HG03280 (cell line): ENCODE measurements around the gene ZNF512B.
"Not testable (repeated sequence)": the region's sequence is repeated elsewhere in the genome, so short reads cannot be mapped to it uniquely, and the experiment has no call there.

Experiments used
- ATAC-seq: cut with Tn5 transposase; IDR thresholded peaks from one replicate; pipeline ENCODE4 v1.9.1; 2021; ENCODE audit warnings: mild to moderate bottlenecking, moderate library complexity; ENCODE audit not compliant: unreplicated experiment

Gene ZNF512B

DNA sequence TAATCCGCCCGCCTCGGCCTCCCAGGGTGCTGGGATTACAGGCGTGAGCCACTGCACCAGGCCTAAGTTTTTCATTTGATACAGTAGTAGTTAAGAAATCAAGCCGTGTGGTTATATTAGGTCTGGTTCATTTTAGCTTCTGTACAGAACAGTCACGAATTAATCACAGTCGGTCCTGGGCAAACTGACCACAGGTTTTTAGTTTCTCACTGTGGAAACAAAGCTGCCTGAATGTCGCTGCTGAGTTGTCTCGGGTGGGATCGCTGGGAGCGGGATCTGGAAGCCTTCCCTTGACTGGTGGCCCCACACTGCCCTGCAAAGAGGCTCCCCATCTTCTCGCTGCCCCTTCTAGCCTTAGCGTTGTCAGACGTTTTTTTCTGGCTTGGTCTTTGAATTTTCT, 32.1 kb downstream of the ZNF512B start:
- ATAC-seq = no peak

GRCh38 chr20:63935447-63935846, 34.3 kb downstream of the ZNF512B start:
- ATAC-seq = no peak

DNA sequence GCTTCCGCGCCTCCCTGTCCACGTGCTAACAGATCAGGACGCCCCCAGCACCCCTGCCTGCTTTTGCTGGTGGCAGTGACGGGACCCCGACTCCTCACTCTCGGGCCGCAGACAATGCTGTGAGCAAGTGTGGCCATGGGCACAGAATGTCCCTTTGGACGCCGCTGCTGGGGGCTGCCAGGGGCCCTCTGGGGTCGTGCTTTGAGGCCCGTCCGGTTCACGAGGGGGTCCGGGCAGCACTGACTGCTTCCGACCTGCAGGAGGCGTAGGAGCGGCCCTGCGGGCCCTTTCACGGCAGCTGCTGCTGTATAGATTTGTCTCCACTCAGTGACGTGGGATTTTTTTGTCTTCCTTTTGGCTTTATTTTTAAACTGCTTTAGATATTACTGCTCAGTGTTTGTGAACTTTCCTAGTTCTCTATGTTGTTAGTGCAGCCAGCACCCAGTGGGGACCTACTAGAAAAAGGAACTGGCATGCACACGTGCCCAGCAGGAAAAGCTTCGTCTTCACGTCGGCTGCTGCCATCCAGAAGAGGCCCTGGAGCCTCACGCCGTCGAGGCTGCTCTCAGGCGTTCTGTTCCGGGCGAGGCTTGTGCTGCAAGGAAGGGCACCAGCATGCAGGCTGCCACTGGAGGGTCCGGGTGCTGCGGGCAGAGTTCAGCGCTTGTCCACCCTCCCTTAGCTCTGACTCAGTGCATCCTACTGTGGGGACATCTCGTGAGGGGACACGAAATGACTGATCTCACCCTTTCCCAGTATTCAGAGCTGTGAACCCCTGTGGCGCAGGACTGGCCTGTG, 35.3 kb downstream of the ZNF512B start:
- ATAC-seq = no peak

- ATAC-seq = no peak
Measured at GRCh38 chr20:63933646-63934045, 36.1 kb downstream of the ZNF512B start.

DNA sequence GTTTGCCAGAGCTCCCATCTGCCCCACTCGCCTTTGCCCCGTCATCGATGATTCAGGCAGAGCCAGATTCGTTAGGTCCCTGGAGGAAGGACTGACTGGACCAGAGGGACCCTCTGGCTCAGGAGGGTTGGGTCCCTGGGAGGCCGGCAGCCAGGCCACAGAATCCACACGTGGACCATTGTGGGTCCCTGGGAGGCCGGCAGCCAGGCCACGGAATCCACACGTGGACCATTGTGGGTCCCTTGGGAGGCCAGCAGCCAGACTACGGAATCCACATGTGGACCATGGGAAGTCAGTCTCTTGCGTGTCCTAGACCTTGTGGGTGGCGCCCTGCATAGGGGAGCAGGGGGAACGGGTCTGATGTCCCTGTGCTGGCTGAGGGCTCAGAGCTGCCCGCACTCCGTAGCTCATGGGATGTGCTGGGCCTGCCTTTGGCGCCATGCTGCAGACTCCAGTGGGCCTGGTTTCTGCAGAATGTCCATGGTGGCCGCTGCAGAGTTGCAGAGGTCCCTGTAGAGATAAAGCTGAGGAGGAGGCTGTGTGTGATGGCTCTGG, 37.0 kb downstream of the ZNF512B start:
- no peak for ATAC-seq

DNA sequence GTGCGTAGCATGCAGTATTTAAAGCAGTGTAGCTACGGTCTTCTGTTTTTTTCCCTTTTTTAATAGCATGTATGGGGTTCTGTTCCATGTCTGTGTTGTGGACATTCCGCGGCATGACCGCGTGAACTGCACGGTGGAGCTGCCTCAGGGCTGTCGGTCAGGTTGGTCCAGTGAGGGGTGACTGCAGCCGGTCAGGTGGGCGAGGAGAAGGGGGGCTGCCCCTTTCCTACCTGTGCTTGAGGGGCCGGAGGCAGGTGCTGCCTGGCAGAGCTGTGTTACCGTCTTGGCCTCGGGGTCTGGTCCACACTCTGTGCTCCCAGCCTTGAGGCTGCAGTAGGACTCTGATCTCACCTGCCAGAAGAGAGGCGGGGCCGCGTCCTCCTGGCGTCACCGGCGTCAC, 38.0 kb downstream of the ZNF512B start:
- no peak for ATAC-seq

DNA sequence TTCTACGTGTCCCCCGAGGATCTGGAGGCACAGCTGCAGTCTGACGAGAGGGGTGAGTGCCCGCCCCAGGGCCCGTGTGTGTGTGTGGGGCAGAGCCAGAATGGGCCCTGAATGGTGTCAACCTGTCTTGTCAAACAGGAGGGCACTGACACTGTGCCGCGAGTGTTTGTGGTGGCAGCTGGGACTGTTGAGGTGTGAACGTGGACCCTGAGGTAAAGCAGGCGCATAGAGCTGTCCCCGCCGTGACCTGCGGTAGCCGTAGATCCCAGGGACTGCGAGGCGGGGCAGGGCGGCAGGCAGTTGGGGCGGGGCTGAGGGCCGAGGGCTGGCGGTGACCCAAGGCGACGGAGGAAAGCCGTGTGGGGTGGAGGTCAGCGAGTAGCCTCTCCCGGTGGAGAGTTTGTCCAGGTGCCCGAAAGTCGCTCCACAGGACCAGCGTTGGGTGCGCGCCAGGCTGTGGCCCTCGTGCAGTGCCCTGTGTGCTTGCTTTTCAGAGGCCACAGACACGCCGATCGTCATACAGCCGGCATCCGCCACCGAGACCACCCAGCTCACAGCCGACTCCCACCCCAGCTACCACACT, 38.7 kb downstream of the ZNF512B start:
- no peak for ATAC-seq

DNA sequence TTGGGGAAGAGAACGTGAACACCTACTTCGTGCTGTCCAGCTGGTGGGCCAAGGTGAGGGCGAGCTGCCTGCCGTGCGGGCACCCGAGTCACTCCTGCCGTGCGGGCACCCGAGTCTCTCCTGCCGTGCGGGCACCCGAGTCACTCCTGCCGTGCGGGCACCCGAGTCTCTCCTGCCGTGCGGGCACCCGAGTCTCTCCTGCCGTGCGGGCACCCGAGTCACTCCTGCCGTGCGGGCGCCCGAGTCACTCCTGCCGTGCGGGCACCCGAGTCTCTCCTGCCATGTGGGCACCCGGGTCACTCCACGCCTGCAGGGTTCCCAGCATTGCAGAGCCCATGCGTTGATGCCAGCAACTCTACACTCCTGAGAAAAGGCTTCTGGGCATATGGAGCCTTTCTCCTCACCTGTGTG, 40.3 kb downstream of the ZNF512B start:
- ATAC-seq = not testable (repeated sequence)

GRCh38 chr20:63929071-63929470, 40.7 kb downstream of the ZNF512B start:
- ATAC-seq = no peak

DNA sequence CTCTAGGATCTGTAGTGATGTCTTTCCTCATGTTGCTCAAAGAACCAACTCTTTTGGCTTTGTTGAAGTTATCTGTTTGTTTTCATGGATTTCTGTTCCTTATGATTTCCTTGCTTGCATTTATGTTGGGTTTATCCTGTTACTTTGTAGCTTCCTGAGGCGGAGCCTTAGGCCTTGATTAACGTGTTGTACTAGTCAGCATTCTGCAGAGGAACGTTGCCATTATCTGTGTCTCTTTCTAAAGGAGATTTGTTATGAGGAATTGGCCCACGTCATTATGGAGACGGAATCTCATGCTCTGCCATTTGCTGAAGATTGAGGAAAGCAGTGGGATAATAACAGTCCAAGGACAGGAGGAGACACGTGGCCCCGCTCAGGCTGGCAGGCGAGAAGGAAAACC, 43.4 kb downstream of the ZNF512B start:
- no peak for ATAC-seq

- ATAC-seq = no peak
Measured at GRCh38 chr20:63924241-63924640, 45.5 kb downstream of the ZNF512B start.

GRCh38 chr20:63923651-63924050, 46.1 kb downstream of the ZNF512B start:
- no peak for ATAC-seq

GRCh38 chr20:63920226-63920625, 49.5 kb downstream of the ZNF512B start:
- ATAC-seq = no peak

- no peak for ATAC-seq
Measured at GRCh38 chr20:63919130-63919529, 50.6 kb downstream of the ZNF512B start.

GRCh38 chr20:63917811-63918210, 51.9 kb downstream of the ZNF512B start:
- no peak for ATAC-seq

DNA sequence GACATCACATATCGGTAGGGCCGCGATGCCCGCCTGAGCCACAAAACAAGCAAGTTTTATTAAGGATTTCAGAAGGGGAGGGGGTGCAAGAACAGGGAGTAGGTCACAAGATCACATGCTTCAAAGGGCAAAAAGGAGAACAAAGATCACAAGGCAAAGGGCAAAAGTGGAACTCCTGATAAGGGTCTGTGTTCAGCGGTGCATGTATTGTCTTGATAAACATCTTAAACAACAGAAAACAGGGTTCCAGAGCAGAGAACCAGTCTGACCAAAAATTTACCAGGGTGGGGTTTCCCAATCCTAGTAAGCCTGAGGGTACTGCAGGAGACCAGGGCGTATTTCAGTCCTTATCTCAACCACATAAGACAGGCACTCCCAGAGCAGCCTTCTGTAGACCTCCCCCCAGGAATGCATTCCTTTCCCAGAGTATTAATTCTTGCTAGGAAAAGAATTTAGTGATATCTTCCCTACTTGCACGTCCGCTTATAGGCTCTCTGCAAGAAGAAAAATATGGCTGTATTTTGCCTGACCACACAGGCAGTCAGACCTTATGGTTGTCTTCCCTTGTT, 53.3 kb downstream of the ZNF512B start:
- ATAC-seq = not testable (repeated sequence)

DNA sequence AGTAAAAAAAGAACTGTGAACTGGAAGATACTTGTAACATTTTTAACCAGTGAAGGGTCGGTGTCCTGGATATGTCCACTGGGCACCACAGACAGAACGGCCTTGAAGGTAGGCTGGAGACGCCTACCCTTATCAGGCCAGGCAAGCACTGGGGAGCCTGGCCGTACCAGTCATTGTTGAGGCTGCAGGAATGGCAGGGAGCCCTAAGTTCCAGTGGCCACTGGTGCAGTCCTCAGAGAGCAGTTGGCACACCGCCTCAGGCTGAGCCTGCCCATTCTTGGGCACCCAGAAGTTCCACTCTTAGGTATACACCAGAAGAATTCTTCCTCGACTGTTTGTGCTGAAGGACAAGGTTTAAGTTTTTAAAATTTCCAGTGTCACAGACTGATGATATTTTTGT, 54.3 kb downstream of the ZNF512B start:
- ATAC-seq = no peak

DNA sequence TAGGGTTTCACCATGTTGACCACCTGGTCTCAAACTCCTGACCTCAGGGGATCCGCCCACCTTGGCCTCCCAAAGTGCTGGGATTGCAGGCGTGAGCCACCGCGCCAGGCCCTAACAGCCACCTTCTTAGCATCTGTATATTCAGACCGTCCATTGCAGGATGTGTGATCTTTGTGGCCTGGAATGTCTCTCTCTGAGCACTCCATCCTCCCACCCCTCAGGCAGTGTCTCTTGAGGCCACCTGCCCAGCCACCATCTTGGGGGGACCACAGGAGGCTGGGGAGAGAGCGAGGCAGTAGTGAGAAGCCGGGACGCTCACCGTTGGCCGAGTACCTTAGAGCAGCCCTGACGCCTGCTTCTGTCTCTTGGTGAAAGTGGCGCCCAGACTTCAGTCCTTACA, 56.0 kb downstream of the ZNF512B start:
- no peak for ATAC-seq

GRCh38 chr20:63911176-63911575, 58.6 kb downstream of the ZNF512B start:
- ATAC-seq = no peak

DNA sequence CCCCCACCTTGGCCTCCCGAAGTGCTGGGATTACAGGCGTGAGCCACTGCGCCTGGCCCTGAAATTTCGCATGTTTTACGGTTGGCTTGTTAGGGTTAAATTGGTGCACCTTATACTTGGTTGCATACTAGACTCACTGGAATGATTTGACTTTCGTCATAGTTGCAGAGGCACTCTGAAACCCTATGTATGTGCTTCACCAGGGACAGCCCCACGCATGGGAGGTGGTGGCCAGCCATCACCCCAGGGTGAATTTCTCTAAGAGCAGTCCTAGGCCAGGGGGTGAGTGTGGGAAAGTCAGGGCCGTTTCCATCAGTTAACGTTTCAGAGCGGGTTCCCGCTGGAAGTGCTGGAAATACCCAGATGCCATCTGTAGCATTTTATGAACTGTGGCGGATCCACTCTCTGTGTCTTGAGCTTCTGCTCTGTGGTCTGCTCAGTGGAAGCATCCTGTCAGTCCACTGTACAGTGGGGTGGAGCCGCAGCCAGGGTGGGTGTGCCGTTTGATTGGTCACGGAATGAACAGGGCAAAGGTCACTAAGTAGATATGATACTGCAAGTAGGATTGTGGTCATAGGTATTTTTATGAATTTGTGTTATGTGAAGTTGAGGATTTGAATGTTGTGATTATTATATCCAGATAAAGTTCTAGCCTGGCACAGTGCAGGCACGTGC, 61.6 kb downstream of the ZNF512B start:
- ATAC-seq = no peak
